Body of pancreas (tissue), 4 donors: ENCODE data around the gene USP13. TPM values are rescaled to one million over a fixed set of nuclear protein-coding genes. Genes with fewer than 3 reads are reported as not detected.

Experiments used
- ATAC-seq: fragments of 150-250 bp; one replicate; pipeline ENCODE4 v1.9.1; 2016
- DNase-seq, 4 donors: peaks; one replicate each; pipeline ENCODE4 v3.0.0-alpha.2; 2019
- H3K27ac ChIP-seq, 4 donors: fragments of 200-600 bp; sonication (generic); 1 replicate in 3 of 4; 2 replicates in 1 of 4; pipeline versions ENCODE4 v1.5.1 to v1.6.1; 2016 to 2019; ENCODE audit warnings: mild to moderate bottlenecking in 1 of 4, mixed read lengths in 1 of 4, moderate library complexity in 1 of 4
- H3K27me3 ChIP-seq, 2 donors: fragments of 200-600 bp; sonication (generic); one replicate each; pipeline ENCODE4 v1.6.0; 2016; ENCODE audit warnings: mild to moderate bottlenecking in 1 of 2
- H3K36me3 ChIP-seq, 2 donors: fragments of 200-600 bp; sonication (generic); replicated peaks in 1 of 2; 2 replicates each; pipeline ENCODE4 v1.5.1; 2016; ENCODE audit warnings: low read depth in 2 of 2; ENCODE audit not compliant: insufficient read depth in 1 of 2
- H3K4me1 ChIP-seq: fragments of 200-600 bp; sonication (generic); one replicate; pipeline ENCODE4 v1.6.0; 2016
- H3K4me3 ChIP-seq, 2 donors: fragments of 200-600 bp; sonication (generic); 1 replicate in 1 of 2; 2 replicates in 1 of 2; pipeline ENCODE4 v1.5.1; 2016 to 2019
- H3K9me3 ChIP-seq, 3 donors: fragments of 200-600 bp; sonication (generic); 1 replicate in 2 of 3; 2 replicates in 1 of 3; pipeline ENCODE4 v1.5.1; 2016
- CTCF ChIP-seq, 7 experiments: fragments of 450-650 bp in 4 of 7; fragments of 200-600 bp in 3 of 7; sonication (generic) in 3 of 7; IDR thresholded peaks; one replicate each; pipeline ENCODE4 v1.5.1; 2016 to 2019; ENCODE audit warnings: antibody characterized with exemption in 7 of 7
- POLR2A ChIP-seq, 3 donors: fragments of 450-650 bp; IDR thresholded peaks; one replicate each; pipeline ENCODE4 v1.6.1; 2016; ENCODE audit warnings: antibody characterized with exemption in 3 of 3, mild to moderate bottlenecking in 2 of 3
- WGBS, 2 donors: methylation state at CpG; one replicate each; pipeline ENCODE4 v1.1.5; 2017; 5-methylcytosine and 5-hydroxymethylcytosine counted together
- intact Hi-C: fragments of 100-400 bp; cut with DNase I; formaldehyde crosslinking; loops from one replicate; pipeline ENCODE4 v1.15.1; 2023
- total RNA-seq, 2 donors: library from RNA; depleted of rRNA; stranded (reverse); fragments of >200 nt; gene quantifications; one replicate each; pipeline ENCODE4 v1.1.0, GENCODE V29; 2016

USP13 gene
- total RNA-seq, 2 donors from 2014 or later = 5.4 to 6.9 TPM

GRCh38 chr3:179715582-179715981 is 62.7 kb downstream of the USP13 start:
- no peak for TF ChIP-seq POLR2A (IDR thresholded peaks at IDR 0.05)
- TF ChIP-seq CTCF (IDR thresholded peaks at IDR 0.05) = no peak
- Histone ChIP-seq H3K27me3 (no peaks in the 10 kb centered on the region), H3K4me3 (no peak overlapping the region), H3K9me3 (no peaks in the 10 kb centered on the region), H3K4me1 (no peaks in the 10 kb centered on the region), H3K27ac (no peak overlapping the region), H3K36me3 (peaks cover 0 to 2% of the 10 kb centered on the region in 2 donors)
- no peak for DNase-seq
- intact Hi-C loops = no loop called here
- ATAC-seq = no peak
- WGBS, 2 donors = 91 to 95% methylated on average over 7 of the region's 7 CpGs

GRCh38 chr3:179716226-179716625 is 63.4 kb downstream of the USP13 start:
- intact Hi-C loops = no loop called here
- Histone ChIP-seq H3K27me3 (no peaks in the 10 kb centered on the region), H3K4me3 (no peak overlapping the region), H3K27ac (no peak overlapping the region), H3K4me1 (no peaks in the 10 kb centered on the region), H3K9me3 (no peaks in the 10 kb centered on the region), H3K36me3 (peaks cover 0 to 2% of the 10 kb centered on the region in 2 donors)
- ATAC-seq = no peak
- WGBS, 2 donors = 90 to 95% methylated on average over 4 of the region's 4 CpGs
- DNase-seq = no peak
- no peak for TF ChIP-seq CTCF (IDR thresholded peaks at IDR 0.05)
- no peak for TF ChIP-seq POLR2A (IDR thresholded peaks at IDR 0.05)

- Histone ChIP-seq H3K27me3 (no peaks in the 10 kb centered on the region), H3K4me1 (no peaks in the 10 kb centered on the region), H3K4me3 (no peak overlapping the region), H3K9me3 (no peaks in the 10 kb centered on the region), H3K27ac (no peak overlapping the region), H3K36me3 (peaks cover 0 to under 1% of the 10 kb centered on the region in 2 donors)
- 82 to 91% methylated on average over 2 of the region's 2 CpGs for WGBS, 2 donors
- no peak for DNase-seq
- no peak for TF ChIP-seq CTCF (IDR thresholded peaks at IDR 0.05)
- TF ChIP-seq POLR2A (IDR thresholded peaks at IDR 0.05) = no peak
- ATAC-seq = no peak
- intact Hi-C loops = no loop called here
Observed at GRCh38 chr3:179716811-179717210, 64.0 kb downstream of the USP13 start.

GRCh38 chr3:179717219-179717618 is 64.4 kb downstream of the USP13 start:
- no peaks in the 10 kb centered on the region for H3K9me3 ChIP-seq
- no peaks in the 10 kb centered on the region for H3K4me1 ChIP-seq
- no peak overlapping the region for H3K4me3 ChIP-seq
- TF ChIP-seq POLR2A (IDR thresholded peaks at IDR 0.05) (no peak), CTCF (IDR thresholded peaks at IDR 0.05) (no peak)
- DNase-seq = no peak
- no peaks in the 10 kb centered on the region for H3K27me3 ChIP-seq
- intact Hi-C loops = no loop called here
- no peak for ATAC-seq
- H3K27ac ChIP-seq = no peak overlapping the region
- WGBS, 2 donors = 81 to 90% methylated on average over 1 of the region's 1 CpG
- H3K36me3 ChIP-seq = no peaks in the 10 kb centered on the region

GRCh38 chr3:179719048-179719734 is 66.4 kb downstream of the USP13 start:
- no peaks in the 10 kb centered on the region for H3K9me3 ChIP-seq
- H3K4me1 ChIP-seq = no peaks in the 10 kb centered on the region
- no peak overlapping the region for H3K4me3 ChIP-seq
- no peak for DNase-seq
- H3K27ac ChIP-seq = no peak overlapping the region
- no peaks in the 10 kb centered on the region for H3K27me3 ChIP-seq
- WGBS, 2 donors = 94 to 96% methylated on average over 10 of the region's 10 CpGs
- intact Hi-C loops = no loop called here
- TF ChIP-seq POLR2A (IDR thresholded peaks at IDR 0.05) = no peak
- TF ChIP-seq CTCF (IDR thresholded peaks at IDR 0.05) = no peak
- no peaks in the 10 kb centered on the region for H3K36me3 ChIP-seq
- no peak for ATAC-seq
